Loucy (cell line): ENCODE results near the gene UCN3.

ENCODE experiments used
- EZH2phosphoT487 ChIP-seq: fragments of 200-600 bp; IDR thresholded peaks from 2 replicates; pipeline ENCODE4 v1.6.1; 2018; ENCODE audit warnings: antibody characterized with exemption, mild to moderate bottlenecking, moderate library complexity, borderline replicate concordance
- TF ChIP-seq, protein P1 (sequence below): fragments of 200-600 bp; sonication (generic); conservative IDR thresholded peaks from 2 replicates; pipeline ENCODE4 v1.5.1; 2014; ENCODE audit warnings: mild to moderate bottlenecking, antibody characterized with exemption, low read length

DNA sequence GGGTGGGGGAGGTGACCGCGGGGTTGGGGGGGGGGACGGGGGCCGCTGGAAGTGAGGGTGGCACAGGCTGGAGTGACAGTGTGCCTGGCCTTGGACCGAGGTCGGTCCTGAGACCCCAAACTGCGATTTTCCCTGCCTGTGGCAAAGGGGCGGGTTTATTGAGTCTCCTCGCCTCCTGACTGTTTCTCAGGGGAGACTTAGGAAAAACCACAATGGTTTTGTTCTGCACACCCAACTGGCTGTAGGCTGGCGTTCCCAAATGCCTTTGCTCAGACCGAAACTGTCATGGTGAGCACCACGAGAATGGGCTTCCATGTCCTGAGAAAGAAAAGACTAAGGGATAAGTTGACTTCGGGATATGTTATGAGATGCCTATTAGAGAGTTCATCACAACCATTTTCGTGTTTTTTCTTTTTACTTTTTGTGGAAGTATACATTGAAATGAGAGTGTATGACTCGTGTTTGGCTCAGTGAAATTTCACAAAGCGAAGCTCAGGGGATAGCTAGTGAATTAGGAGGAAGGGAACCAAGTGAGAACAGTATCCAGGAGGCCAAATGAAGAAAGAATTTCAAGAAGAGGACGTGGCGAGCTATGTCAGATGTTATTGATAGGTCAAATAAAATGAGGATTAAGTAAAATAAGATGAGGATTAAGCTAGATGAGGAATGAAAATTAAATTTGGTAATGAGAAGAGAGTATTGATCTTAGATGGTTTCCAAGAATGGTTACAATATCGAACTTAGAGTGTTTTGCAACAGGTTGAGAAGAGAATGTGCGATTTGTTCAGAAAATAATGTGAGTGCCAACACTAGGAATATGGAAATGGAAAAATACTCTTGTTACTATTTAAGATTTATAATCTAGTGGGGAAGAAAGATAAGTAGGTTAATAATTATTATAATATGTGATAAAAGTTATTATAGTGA lies 48.5 kb downstream of the UCN3 start:
- TF ChIP-seq, protein P1, sequence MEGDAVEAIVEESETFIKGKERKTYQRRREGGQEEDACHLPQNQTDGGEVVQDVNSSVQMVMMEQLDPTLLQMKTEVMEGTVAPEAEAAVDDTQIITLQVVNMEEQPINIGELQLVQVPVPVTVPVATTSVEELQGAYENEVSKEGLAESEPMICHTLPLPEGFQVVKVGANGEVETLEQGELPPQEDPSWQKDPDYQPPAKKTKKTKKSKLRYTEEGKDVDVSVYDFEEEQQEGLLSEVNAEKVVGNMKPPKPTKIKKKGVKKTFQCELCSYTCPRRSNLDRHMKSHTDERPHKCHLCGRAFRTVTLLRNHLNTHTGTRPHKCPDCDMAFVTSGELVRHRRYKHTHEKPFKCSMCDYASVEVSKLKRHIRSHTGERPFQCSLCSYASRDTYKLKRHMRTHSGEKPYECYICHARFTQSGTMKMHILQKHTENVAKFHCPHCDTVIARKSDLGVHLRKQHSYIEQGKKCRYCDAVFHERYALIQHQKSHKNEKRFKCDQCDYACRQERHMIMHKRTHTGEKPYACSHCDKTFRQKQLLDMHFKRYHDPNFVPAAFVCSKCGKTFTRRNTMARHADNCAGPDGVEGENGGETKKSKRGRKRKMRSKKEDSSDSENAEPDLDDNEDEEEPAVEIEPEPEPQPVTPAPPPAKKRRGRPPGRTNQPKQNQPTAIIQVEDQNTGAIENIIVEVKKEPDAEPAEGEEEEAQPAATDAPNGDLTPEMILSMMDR: no peak
- no peak for TF ChIP-seq EZH2phosphoT487
